Neural cell (in vitro differentiated cells): Measurements from ENCODE around the gene HNRNPR.

ENCODE experiments used
- EP300 ChIP-seq: fragments of 450-650 bp; conservative IDR thresholded peaks from 2 replicates; pipeline ENCODE4 v1.6.1; 2014; ENCODE audit warnings: antibody characterized with exemption, mild to moderate bottlenecking, moderate library complexity; ENCODE audit not compliant: poor library complexity, severe bottlenecking
- POLR2AphosphoS5 ChIP-seq: IDR thresholded peaks from 2 replicates; pipeline ENCODE4 v1.6.1; 2012
- RAD21 ChIP-seq: fragments of 450-650 bp; conservative IDR thresholded peaks from 2 replicates; pipeline ENCODE4 v1.6.1; 2014; ENCODE audit warnings: antibody characterized with exemption, mild to moderate bottlenecking, moderate library complexity
- REST ChIP-seq: IDR thresholded peaks from 2 replicates; pipeline ENCODE4 v1.6.1; 2012; ENCODE audit warnings: borderline replicate concordance
- TF ChIP-seq, protein P1 (sequence below): fragments of 450-650 bp; IDR thresholded peaks from 2 replicates; pipeline ENCODE4 v1.5.1; 2014; ENCODE audit warnings: antibody characterized with exemption, mild to moderate bottlenecking, moderate library complexity; ENCODE audit not compliant: poor library complexity, severe bottlenecking

DNA sequence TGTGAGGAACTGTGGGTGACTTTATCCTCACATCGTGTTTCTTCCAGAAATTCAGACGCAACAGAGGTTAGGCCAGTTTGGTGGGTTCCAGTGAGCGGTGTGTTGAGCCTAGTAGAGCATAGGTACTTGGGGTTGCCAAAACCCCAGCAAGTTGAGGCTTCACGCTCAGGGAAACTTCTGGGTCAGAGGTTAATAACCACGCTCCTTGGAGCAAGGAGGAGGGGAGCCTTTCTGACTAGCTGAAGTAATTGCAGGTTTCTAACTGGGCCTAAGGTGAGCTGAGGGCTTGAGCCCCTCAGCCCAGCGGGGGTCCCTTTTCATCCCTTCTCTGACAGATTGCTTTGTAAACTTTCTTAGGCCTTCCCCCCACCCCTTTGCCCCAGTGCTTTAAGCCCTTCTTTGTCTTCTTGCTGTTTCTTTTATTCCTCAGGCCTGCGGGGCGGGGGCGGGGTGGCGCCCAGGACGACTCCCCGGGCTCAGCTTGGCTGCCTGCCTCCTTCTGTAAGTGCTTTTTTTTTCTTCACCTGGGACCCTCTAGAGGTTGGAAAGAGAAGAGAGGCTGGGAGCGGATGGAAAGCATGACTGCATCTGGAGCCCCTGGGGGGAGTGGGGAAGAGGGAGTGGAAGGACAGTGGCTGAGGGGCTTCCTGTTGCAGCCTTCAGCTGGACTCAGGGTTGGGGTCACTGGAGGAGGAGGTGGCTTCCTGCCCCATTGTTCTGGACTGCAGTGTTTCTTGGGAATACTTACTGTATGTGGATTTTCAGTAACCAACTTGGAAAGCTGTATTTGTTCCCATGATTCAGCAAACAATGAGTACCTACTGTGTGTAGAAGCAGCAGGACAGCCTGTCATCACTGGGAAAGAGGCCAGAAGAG, 26.9 kb upstream of the HNRNPR start:
- TF ChIP-seq POLR2AphosphoS5 (no peak), RAD21 (no peak), EP300 (no peak), REST (no peak)
- TF ChIP-seq, protein P1, sequence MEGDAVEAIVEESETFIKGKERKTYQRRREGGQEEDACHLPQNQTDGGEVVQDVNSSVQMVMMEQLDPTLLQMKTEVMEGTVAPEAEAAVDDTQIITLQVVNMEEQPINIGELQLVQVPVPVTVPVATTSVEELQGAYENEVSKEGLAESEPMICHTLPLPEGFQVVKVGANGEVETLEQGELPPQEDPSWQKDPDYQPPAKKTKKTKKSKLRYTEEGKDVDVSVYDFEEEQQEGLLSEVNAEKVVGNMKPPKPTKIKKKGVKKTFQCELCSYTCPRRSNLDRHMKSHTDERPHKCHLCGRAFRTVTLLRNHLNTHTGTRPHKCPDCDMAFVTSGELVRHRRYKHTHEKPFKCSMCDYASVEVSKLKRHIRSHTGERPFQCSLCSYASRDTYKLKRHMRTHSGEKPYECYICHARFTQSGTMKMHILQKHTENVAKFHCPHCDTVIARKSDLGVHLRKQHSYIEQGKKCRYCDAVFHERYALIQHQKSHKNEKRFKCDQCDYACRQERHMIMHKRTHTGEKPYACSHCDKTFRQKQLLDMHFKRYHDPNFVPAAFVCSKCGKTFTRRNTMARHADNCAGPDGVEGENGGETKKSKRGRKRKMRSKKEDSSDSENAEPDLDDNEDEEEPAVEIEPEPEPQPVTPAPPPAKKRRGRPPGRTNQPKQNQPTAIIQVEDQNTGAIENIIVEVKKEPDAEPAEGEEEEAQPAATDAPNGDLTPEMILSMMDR = peak; percentile 52
